GM12878 (cell line): ENCODE data around the gene HOXB1. TPM values are rescaled to one million over a fixed set of nuclear protein-coding genes. Genes with fewer than 3 reads are reported as not detected.

ENCODE experiments used
- ATAC-seq: fragments of 200-7000 bp; cut with Tn5 transposase; 3 replicates; pipeline ENCODE4 v1.9.1; 2020; ENCODE audit warnings: mild to moderate bottlenecking, moderate library complexity
- BruUV-seq: library from RNA; stranded (reverse); fragments of 400-500 nt; replicated peaks from 2 replicates; lab custom pipeline; 2021; lab: Mats Ljungman, UMichigan
- CTCF ChIA-PET: fragments of 300-600 bp; sonication (Branson Sonifier 250); formaldehyde crosslinking; extraction: SDS; loops from one replicate; lab custom pipeline; 2021; ENCODE audit warnings: inconsistent platforms; lab: Yijun Ruan, JAX
- POLR2A ChIA-PET: fragments of 350-600 bp; formaldehyde crosslinking; extraction: SDS; loops from one replicate; lab custom pipeline; 2021; ENCODE audit warnings: inconsistent platforms; lab: Charles Lee
- RAD21 ChIA-PET: fragments of 300-600 bp; sonication (Branson Sonifier 250); formaldehyde crosslinking; loops from one replicate; lab custom pipeline; 2023; ENCODE audit warnings: antibody characterized with exemption; ENCODE audit not compliant: unreplicated experiment; lab: Charles Lee
- SMC1A ChIA-PET: fragments of 300-600 bp; sonication (Branson Sonifier 250); formaldehyde crosslinking; loops from one replicate; lab custom pipeline; 2023; ENCODE audit not compliant: unreplicated experiment, uncharacterized antibody; lab: Charles Lee
- DNase-seq: peaks from one replicate; pipeline ENCODE4 v3.0.0-alpha.2; 2011; ENCODE audit warnings: low read depth, low spot score
- FAIRE-seq: peaks from 3 replicates; lab custom pipeline; 2011; peaks lifted over from hg19 to GRCh38; lab: Jason Lieb, UNC
- H2AFZ ChIP-seq: 2 replicates; pipeline ENCODE4 v1.6.0; 2011; ENCODE audit warnings: low read depth, low read length, control low read depth; ENCODE audit not compliant: control insufficient read depth
- H3K27ac ChIP-seq: 2 replicates; pipeline ENCODE4 v1.5.1; 2011; ENCODE audit warnings: control low read depth; ENCODE audit not compliant: control insufficient read depth, insufficient read depth
- H3K27me3 ChIP-seq, 2 experiments: replicated peaks in 1 of 2; 2 replicates each; pipeline versions ENCODE4 v1.6.0 to v1.6.1; 2011; ENCODE audit warnings: low read length in 1 of 2; ENCODE audit not compliant: control insufficient read depth in 2 of 2, insufficient read depth in 2 of 2
- H3K36me3 ChIP-seq, 2 experiments: 2 replicates each; pipeline ENCODE4 v1.5.1; 2011; ENCODE audit warnings: low read length in 1 of 2; ENCODE audit not compliant: control insufficient read depth in 2 of 2, insufficient read depth in 2 of 2
- H3K4me1 ChIP-seq: 2 replicates; pipeline ENCODE4 v1.6.1; 2011; ENCODE audit warnings: mild to moderate bottlenecking, low read length, moderate library complexity, mixed read lengths; ENCODE audit not compliant: control insufficient read depth, insufficient read depth
- H3K4me2 ChIP-seq: 2 replicates; pipeline ENCODE4 v1.6.0; 2011; ENCODE audit warnings: control low read depth; ENCODE audit not compliant: control insufficient read depth, insufficient read depth
- H3K4me3 ChIP-seq: fragments of 200-600 bp; sonication (generic); 2 replicates; pipeline ENCODE4 v1.5.1; 2016
- H3K79me2 ChIP-seq: 2 replicates; pipeline ENCODE4 v1.6.0; 2011; ENCODE audit warnings: low read length; ENCODE audit not compliant: control insufficient read depth, insufficient read depth
- H3K9ac ChIP-seq: 2 replicates; pipeline ENCODE4 v1.8.0; 2011; ENCODE audit warnings: low read length, control low read depth, mixed read lengths; ENCODE audit not compliant: control insufficient read depth, insufficient read depth
- H3K9me3 ChIP-seq: replicated peaks from 3 replicates; pipeline ENCODE4 v1.5.1; 2011; ENCODE audit warnings: mild to moderate bottlenecking, low read length; ENCODE audit not compliant: control insufficient read depth, insufficient read depth
- H4K20me1 ChIP-seq: 2 replicates; pipeline ENCODE4 v1.6.0; 2011; ENCODE audit not compliant: control insufficient read depth, insufficient read depth
- NR2F1 ChIP-seq: fragments of 450-650 bp; conservative IDR thresholded peaks from 2 replicates; pipeline ENCODE4 v1.6.1; 2017; ENCODE audit warnings: mild to moderate bottlenecking
- POU2F2 ChIP-seq: IDR thresholded peaks from 3 replicates; pipeline ENCODE4 v1.6.1; 2011; ENCODE audit warnings: low read depth, mild to moderate bottlenecking, low read length, borderline replicate concordance
- SIX5 ChIP-seq: IDR thresholded peaks from 2 replicates; pipeline ENCODE4 v1.6.1; 2011; ENCODE audit warnings: mild to moderate bottlenecking, low read depth, low read length, moderate library complexity; ENCODE audit not compliant: severe bottlenecking
- SRF ChIP-seq, 2 experiments: IDR thresholded peaks; 2 replicates each; pipeline ENCODE4 v1.6.1; 2011; ENCODE audit warnings: low read depth in 2 of 2, low read length in 2 of 2, mild to moderate bottlenecking in 1 of 2, moderate library complexity in 1 of 2
- WGBS: methylation state at CpG from one replicate; pipeline ENCODE4 v1.1.6; 2016; ENCODE audit warnings: low lambda C conversion rate; ENCODE audit not compliant: insufficient replicate concordance, insufficient coverage; ENCODE audit errors: missing lambda C conversion rate; 5-methylcytosine and 5-hydroxymethylcytosine counted together
- in situ Hi-C: fragments of 300-500 bp; cut with MboI; formaldehyde crosslinking; loops from 9 replicates; pipeline ENCODE4 v1.14.3; 2018; ENCODE audit warnings: mixed read lengths
- intact Hi-C: fragments of 100-400 bp; cut with micrococcal nuclease; formaldehyde crosslinking; loops from one replicate; pipeline ENCODE4 v1.14.2; 2022; ENCODE audit not compliant: unreplicated experiment
- polyA plus RNA-seq, 11 experiments: library from polyadenylated mRNA; depleted of rRNA in 4 of 11; unstranded in 6 of 11; stranded (reverse) in 5 of 11; fragments of >200 nt; fragmentation: Nextera tagmentation in 4 of 11; fragmentation: Illumina TruSeq in 1 of 11; extraction: Ambion mirVana in 4 of 11; extraction: Trizol in 1 of 11; gene quantifications; 1 replicate in 1 of 11; 2 replicates in 10 of 11; pipeline versions ENCODE4 v1.2.1 to v1.2.3, GENCODE V29; 2011 to 2016; ENCODE audit warnings: inconsistent platforms in 2 of 11, missing spikeins in 2 of 11, low read depth in 1 of 11
- total RNA-seq, 4 experiments: library from RNA; depleted of rRNA in 3 of 4; stranded (reverse); fragments of >200 nt in 3 of 4; fragmentation: Illumina TruSeq in 1 of 4; extraction: Trizol in 1 of 4; gene quantifications; 2 replicates each; pipeline versions ENCODE4 v1.2.1 to v1.2.3, GENCODE V29; 2013 to 2021
- TF ChIP-seq, protein P1 (sequence below): fragments of 150-350 bp; IDR thresholded peaks from 2 replicates; pipeline ENCODE4 v1.6.1; 2016; ENCODE audit warnings: low read depth, low read length

Gene HOXB1
- total and polyA plus RNA-seq, 10 of the 15 experiments (the other 5 are each of a cell fraction or from before 2014, with no cell fraction given), result not detected

DNA sequence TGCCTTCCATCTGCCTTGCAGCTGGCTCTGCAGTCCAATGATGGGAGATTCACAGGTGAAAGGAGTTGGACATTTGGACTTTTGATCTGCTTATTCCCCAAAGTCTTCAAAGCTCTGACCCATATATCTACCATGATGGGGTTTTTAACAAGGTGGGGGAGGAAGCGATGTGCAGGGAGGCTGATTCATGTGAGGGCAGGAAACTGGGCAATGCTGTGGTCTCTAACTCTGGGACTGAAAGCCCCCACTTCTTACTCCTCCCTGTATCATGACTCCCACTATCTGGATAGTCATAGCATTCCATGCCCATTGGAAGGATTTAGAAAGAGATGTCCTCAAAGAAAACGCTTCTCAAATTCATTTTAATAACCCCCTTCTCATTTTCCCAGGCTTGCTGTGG lies 16.3 kb downstream of the HOXB1 start (continued):
- TF ChIP-seq SRF (IDR thresholded peaks at IDR 0.05; ENCODE audit: low read depth in 2 of 2, low read length in 2 of 2) (no peak), NR2F1 (no peak), SIX5 (no peak)
- TF ChIP-seq, all 136 proteins: peak for 0

DNA sequence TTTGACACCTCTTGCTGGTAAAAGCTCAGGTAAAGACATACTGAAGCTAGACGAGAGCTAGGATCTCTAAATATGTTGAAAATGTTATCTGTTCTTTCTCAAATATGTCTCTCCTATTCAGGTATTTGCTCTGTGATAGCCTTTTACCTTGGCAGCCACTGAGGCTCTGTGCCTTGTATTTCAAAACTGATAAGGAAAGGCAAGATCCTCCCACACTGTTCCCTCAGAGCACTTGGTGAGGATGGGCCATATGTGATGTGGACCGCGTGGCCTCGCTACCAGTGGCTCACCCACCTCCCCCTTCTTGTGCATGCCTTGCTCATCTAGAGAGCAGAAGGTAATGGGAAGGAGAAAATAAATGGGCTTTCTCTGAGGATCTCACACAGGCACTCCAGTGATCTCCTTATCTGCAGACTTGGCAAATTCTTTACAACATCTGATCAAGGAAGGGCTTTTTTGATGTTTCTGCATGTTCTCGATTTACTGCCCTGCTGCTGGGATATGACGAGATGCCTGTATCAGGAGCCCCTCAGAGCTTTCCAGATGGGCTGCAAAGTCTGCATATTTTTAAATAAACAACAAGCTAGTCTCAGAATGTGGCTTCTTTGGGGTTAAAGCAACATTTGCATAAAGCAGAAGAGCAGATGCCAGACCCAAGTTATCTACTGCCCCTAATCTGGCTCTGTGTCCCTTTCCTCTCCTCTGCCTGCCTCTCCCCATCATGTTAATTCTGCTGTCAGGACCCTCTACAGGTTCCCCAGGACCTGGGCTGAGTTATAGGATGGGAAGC lies 16.9 kb downstream of the HOXB1 start:
- peak; percentile 50 for ATAC-seq
- Histone ChIP-seq H3K9me3 (no peaks in the 10 kb centered on the region), H4K20me1 (no peaks in the 10 kb centered on the region), H3K79me2 (no peaks in the 10 kb centered on the region), H3K4me2 (peak overlapping the region; percentile 86), H3K9ac (no peak overlapping the region; the same call in 1 of the 2 replicates), H3K4me1 (peaks cover 60% of the 10 kb centered on the region), H3K27me3 (no peaks in the 10 kb centered on the region), H3K4me3 (peak overlapping the region; percentile 34; the same call in 1 of the 2 replicates), H3K36me3 (no peaks in the 10 kb centered on the region), H3K27ac (peak overlapping the region; percentile 54), H2AFZ (peak overlapping the region; percentile 53)
- no peak for DNase-seq
- 40% methylated on average over 6 of the region's 6 CpGs for WGBS
- FAIRE-seq, result no peak
- intact Hi-C loops, result no loop called here
- in situ Hi-C loops, result no loop called here
- ChIA-PET RAD21 (interaction anchor here (0.6 to 3.2 kb wide), 19 partner anchors 10 to 178 kb away, joined by 3 to 16 read pairs (median 3); no protein-coding TSS in a partner anchor), SMC1A (interaction anchor here (0.8 to 4.9 kb wide), 21 partner anchors 8 to 205 kb away, joined by 3 to 31 read pairs (median 4); no protein-coding TSS in a partner anchor), CTCF (interaction anchor here (0.7 to 2.7 kb wide), 11 partner anchors 10 to 287 kb away, joined by 3 to 26 read pairs (median 4); no protein-coding TSS in a partner anchor), POLR2A (interaction anchor here (0.7 to 1.8 kb wide), 7 partner anchors 10 to 465 kb away, joined by 3 to 9 read pairs (median 3); partner anchors contain the start of gene NFE2L1)
- BruUV-seq, result no TSS peak
- TF ChIP-seq, protein P1, sequence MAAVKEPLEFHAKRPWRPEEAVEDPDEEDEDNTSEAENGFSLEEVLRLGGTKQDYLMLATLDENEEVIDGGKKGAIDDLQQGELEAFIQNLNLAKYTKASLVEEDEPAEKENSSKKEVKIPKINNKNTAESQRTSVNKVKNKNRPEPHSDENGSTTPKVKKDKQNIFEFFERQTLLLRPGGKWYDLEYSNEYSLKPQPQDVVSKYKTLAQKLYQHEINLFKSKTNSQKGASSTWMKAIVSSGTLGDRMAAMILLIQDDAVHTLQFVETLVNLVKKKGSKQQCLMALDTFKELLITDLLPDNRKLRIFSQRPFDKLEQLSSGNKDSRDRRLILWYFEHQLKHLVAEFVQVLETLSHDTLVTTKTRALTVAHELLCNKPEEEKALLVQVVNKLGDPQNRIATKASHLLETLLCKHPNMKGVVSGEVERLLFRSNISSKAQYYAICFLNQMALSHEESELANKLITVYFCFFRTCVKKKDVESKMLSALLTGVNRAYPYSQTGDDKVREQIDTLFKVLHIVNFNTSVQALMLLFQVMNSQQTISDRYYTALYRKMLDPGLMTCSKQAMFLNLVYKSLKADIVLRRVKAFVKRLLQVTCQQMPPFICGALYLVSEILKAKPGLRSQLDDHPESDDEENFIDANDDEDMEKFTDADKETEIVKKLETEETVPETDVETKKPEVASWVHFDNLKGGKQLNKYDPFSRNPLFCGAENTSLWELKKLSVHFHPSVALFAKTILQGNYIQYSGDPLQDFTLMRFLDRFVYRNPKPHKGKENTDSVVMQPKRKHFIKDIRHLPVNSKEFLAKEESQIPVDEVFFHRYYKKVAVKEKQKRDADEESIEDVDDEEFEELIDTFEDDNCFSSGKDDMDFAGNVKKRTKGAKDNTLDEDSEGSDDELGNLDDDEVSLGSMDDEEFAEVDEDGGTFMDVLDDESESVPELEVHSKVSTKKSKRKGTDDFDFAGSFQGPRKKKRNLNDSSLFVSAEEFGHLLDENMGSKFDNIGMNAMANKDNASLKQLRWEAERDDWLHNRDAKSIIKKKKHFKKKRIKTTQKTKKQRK, result no peak
- peak; percentile 94; the same call in 2 of the 3 replicates for TF ChIP-seq POU2F2
